Keratinocyte (primary cell): ENCODE results near the gene FBLN1. TPM values are rescaled to one million over a fixed set of nuclear protein-coding genes. Genes with fewer than 3 reads are reported as not detected.
"Not testable (repeated sequence)": the region's sequence is repeated elsewhere in the genome, so short reads cannot be mapped to it uniquely, and the experiment has no call there.

Experiments used
- DNase-seq: peaks from one replicate; pipeline ENCODE4 v3.0.0-alpha.2; 2011; ENCODE audit warnings: low read depth, missing footprints, low spot score
- FAIRE-seq: peaks from 2 replicates; lab custom pipeline; 2011; peaks lifted over from hg19 to GRCh38; lab: Jason Lieb, UNC
- H2AFZ ChIP-seq: 2 replicates; pipeline ENCODE4 v1.6.0; 2012; ENCODE audit warnings: low read length, control low read depth, inconsistent platforms; ENCODE audit not compliant: control insufficient read depth
- H3K27ac ChIP-seq: 2 replicates; pipeline ENCODE4 v1.5.1; 2011; ENCODE audit warnings: low read length; ENCODE audit not compliant: control insufficient read depth, insufficient read depth
- H3K27me3 ChIP-seq: 3 replicates; pipeline ENCODE4 v1.6.0; 2011; ENCODE audit warnings: low read length; ENCODE audit not compliant: control insufficient read depth, insufficient read depth; ENCODE audit errors: extremely low read depth
- H3K36me3 ChIP-seq, 2 experiments: 2 replicates in 1 of 2; 3 replicates in 1 of 2; pipeline ENCODE4 v1.5.1; 2011; ENCODE audit warnings: low read length in 2 of 2, mild to moderate bottlenecking in 1 of 2; ENCODE audit not compliant: control insufficient read depth in 2 of 2, insufficient read depth in 2 of 2; ENCODE audit errors: extremely low read depth in 1 of 2
- H3K4me1 ChIP-seq: 3 replicates; pipeline ENCODE4 v1.5.1; 2011; ENCODE audit warnings: low read length; ENCODE audit not compliant: control insufficient read depth, insufficient read depth; ENCODE audit errors: extremely low read depth
- H3K4me2 ChIP-seq: 3 replicates; pipeline ENCODE4 v1.6.0; 2011; ENCODE audit warnings: low read depth, low read length; ENCODE audit not compliant: control insufficient read depth, insufficient read depth; ENCODE audit errors: extremely low read depth
- H3K4me3 ChIP-seq, 3 experiments: fragments of 200-600 bp in 1 of 3; sonication (generic) in 1 of 3; 2 replicates in 2 of 3; 3 replicates in 1 of 3; pipeline ENCODE4 v1.5.1; 2011 to 2016; ENCODE audit warnings: low read length in 3 of 3, mild to moderate bottlenecking in 3 of 3, control low read depth in 2 of 3, inconsistent platforms in 1 of 3, low read depth in 1 of 3, mixed read lengths in 1 of 3, mixed run types in 1 of 3, moderate library complexity in 1 of 3; ENCODE audit not compliant: control insufficient read depth in 2 of 3, insufficient read depth in 2 of 3; ENCODE audit errors: extremely low read depth in 1 of 3
- H3K79me2 ChIP-seq: 2 replicates; pipeline ENCODE4 v1.6.0; 2012; ENCODE audit warnings: low read length; ENCODE audit not compliant: control insufficient read depth, insufficient read depth
- H3K9ac ChIP-seq: 3 replicates; pipeline ENCODE4 v1.6.0; 2011; ENCODE audit warnings: low read length; ENCODE audit not compliant: control insufficient read depth, insufficient read depth; ENCODE audit errors: extremely low read depth
- H3K9me1 ChIP-seq: 3 replicates; pipeline ENCODE4 v1.6.0; 2011; ENCODE audit warnings: low read length; ENCODE audit not compliant: control insufficient read depth, insufficient read depth; ENCODE audit errors: extremely low read depth
- H3K9me3 ChIP-seq: 2 replicates; pipeline ENCODE4 v1.5.1; 2012; ENCODE audit warnings: low read depth, low read length; ENCODE audit not compliant: control insufficient read depth
- H4K20me1 ChIP-seq: 3 replicates; pipeline ENCODE4 v1.6.0; 2011; ENCODE audit warnings: low read length; ENCODE audit not compliant: control insufficient read depth, insufficient read depth; ENCODE audit errors: extremely low read depth
- CTCF ChIP-seq, 3 experiments: IDR thresholded peaks in 1 of 3; conservative IDR thresholded peaks in 1 of 3; optimal IDR thresholded peaks in 1 of 3; 2 replicates in 2 of 3; 3 replicates in 1 of 3; pipeline versions ENCODE3 to v1.5.1; 2011; ENCODE audit warnings: low read length in 3 of 3, mild to moderate bottlenecking in 3 of 3, moderate library complexity in 2 of 3, control low read depth in 1 of 3, inconsistent platforms in 1 of 3; ENCODE audit not compliant: insufficient read depth in 2 of 3; ENCODE audit errors: extremely low read depth in 1 of 3
- EZH2 ChIP-seq: IDR thresholded peaks from one replicate; pipeline ENCODE4 v1.6.1; 2012; ENCODE audit warnings: inconsistent platforms, mild to moderate bottlenecking, low read length, moderate library complexity
- dilution Hi-C: fragments of 300-500 bp; cut with MboI; formaldehyde crosslinking; loops from one replicate; pipeline ENCODE4 v1.7.0; 2020; ENCODE audit warnings: low sequenced_read_pairs; ENCODE audit not compliant: extremely low pct_ligation_motif_present
- polyA plus RNA-seq, 5 experiments: library from polyadenylated mRNA; depleted of rRNA in 3 of 5; stranded (reverse) in 3 of 5; stranded (forward) in 1 of 5; unstranded in 1 of 5; fragments of >200 nt; gene quantifications; 1 replicate in 1 of 5; 2 replicates in 3 of 5; 3 replicates in 1 of 5; pipeline versions ENCODE4 v1.2.1 to v1.2.3, GENCODE V29; 2011 to 2012; ENCODE audit warnings: missing spikeins in 2 of 5, low read depth in 1 of 5, low replicate concordance in 1 of 5

FBLN1 gene
- polyA plus RNA-seq, 1 donor (not counting 4 experiments of a cell fraction or from before 2014, with no cell fraction given), result 13.7 TPM

- FAIRE-seq, result no peak
- Histone ChIP-seq H3K9me1 (no peaks in the 10 kb centered on the region), H3K36me3 (no peaks in the 10 kb centered on the region), H3K4me2 (peak overlapping the region; percentile 19), H3K79me2 (no peaks in the 10 kb centered on the region), H4K20me1 (no peaks in the 10 kb centered on the region), H3K27me3 (no peaks in the 10 kb centered on the region), H3K4me1 (peaks cover 9% of the 10 kb centered on the region), H3K4me3 (no peak overlapping the region), H3K9ac (no peak overlapping the region), H2AFZ (peak overlapping the region; percentile 47), H3K9me3 (no peaks in the 10 kb centered on the region), H3K27ac (no peak overlapping the region)
- dilution Hi-C loops, result no loop called here
- no peak for TF ChIP-seq CTCF (optimal IDR thresholded peaks at IDR 0.05 in 1 of 3, IDR thresholded peaks at IDR 0.05 in 1 of 3, conservative IDR thresholded peaks at IDR 0.05 in 1 of 3; ENCODE audit: extremely low read depth in 1 of 3, insufficient read depth in 2 of 3, low read length in 3 of 3)
- no peak for TF ChIP-seq EZH2
- DNase-seq, result no peak
Observed at GRCh38 chr22:45493286-45493771, 9.4 kb upstream of the FBLN1 start.

GRCh38 chr22:45494306-45494705 lies 8.4 kb upstream of the FBLN1 start:
- H3K27ac ChIP-seq, H3K4me3 ChIP-seq, H3K4me2 ChIP-seq, H2AFZ ChIP-seq, DNase-seq, H3K36me3 ChIP-seq, H3K79me2 ChIP-seq, H3K9me1 ChIP-seq, H3K4me1 ChIP-seq, H4K20me1 ChIP-seq, dilution Hi-C loops, H3K9ac ChIP-seq, H3K27me3 ChIP-seq, FAIRE-seq, H3K9me3 ChIP-seq: not testable (repeated sequence)

GRCh38 chr22:45495616-45496015 lies 7.1 kb upstream of the FBLN1 start:
- H3K9ac ChIP-seq, H3K9me1 ChIP-seq, H3K4me3 ChIP-seq, FAIRE-seq, H3K79me2 ChIP-seq, H3K4me2 ChIP-seq, DNase-seq, H2AFZ ChIP-seq, H3K36me3 ChIP-seq, H3K9me3 ChIP-seq, H4K20me1 ChIP-seq, H3K4me1 ChIP-seq, dilution Hi-C loops, H3K27me3 ChIP-seq, H3K27ac ChIP-seq: not testable (repeated sequence)
